ENCODE measurements around the gene SOBP. TPM values are rescaled to one million over a fixed set of nuclear protein-coding genes. Genes with fewer than 3 reads are reported as not detected.

SOBP gene
- total RNA-seq, 2 donors from 2014 or later = 10.3 to 11.1 TPM

- H3K9me3 ChIP-seq = no peaks in the 10 kb centered on the region
- DNase-seq (ENCODE audit: low spot score) (no peak), ATAC-seq (ENCODE audit: insufficient number of reproducible peaks, low FRiP score, low read depth) (no peak)
- TF ChIP-seq, protein P1, sequence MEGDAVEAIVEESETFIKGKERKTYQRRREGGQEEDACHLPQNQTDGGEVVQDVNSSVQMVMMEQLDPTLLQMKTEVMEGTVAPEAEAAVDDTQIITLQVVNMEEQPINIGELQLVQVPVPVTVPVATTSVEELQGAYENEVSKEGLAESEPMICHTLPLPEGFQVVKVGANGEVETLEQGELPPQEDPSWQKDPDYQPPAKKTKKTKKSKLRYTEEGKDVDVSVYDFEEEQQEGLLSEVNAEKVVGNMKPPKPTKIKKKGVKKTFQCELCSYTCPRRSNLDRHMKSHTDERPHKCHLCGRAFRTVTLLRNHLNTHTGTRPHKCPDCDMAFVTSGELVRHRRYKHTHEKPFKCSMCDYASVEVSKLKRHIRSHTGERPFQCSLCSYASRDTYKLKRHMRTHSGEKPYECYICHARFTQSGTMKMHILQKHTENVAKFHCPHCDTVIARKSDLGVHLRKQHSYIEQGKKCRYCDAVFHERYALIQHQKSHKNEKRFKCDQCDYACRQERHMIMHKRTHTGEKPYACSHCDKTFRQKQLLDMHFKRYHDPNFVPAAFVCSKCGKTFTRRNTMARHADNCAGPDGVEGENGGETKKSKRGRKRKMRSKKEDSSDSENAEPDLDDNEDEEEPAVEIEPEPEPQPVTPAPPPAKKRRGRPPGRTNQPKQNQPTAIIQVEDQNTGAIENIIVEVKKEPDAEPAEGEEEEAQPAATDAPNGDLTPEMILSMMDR (IDR thresholded peaks at IDR 0.05) = no peak
- H3K36me3 ChIP-seq = no peaks in the 10 kb centered on the region
- no peak overlapping the region for H3K27ac ChIP-seq
- no peaks in the 10 kb centered on the region for H3K27me3 ChIP-seq (replicated peaks; ENCODE audit: insufficient read depth)
- H3K4me1 ChIP-seq (ENCODE audit: control insufficient read depth in 1 of 2, low read depth in 2 of 2) = peaks cover 4 to 26% of the 10 kb centered on the region in 2 donors
- H3K4me3 ChIP-seq = no peak overlapping the region
Measured at GRCh38 chr6:107533415-107534059, 43.6 kb downstream of the SOBP start.

GRCh38 chr6:107534571-107535141 is 44.7 kb downstream of the SOBP start:
- no peak for DNase-seq (ENCODE audit: low spot score)
- no peaks in the 10 kb centered on the region for H3K27me3 ChIP-seq (replicated peaks; ENCODE audit: insufficient read depth)
- peaks cover 4 to 16% of the 10 kb centered on the region in 2 donors for H3K4me1 ChIP-seq (ENCODE audit: control insufficient read depth in 1 of 2, low read depth in 2 of 2)
- H3K27ac ChIP-seq = no peak overlapping the region
- no peaks in the 10 kb centered on the region for H3K9me3 ChIP-seq
- TF ChIP-seq, protein P1 (IDR thresholded peaks at IDR 0.05) = no peak
- no peak for ATAC-seq (ENCODE audit: insufficient number of reproducible peaks, low FRiP score, low read depth)
- no peaks in the 10 kb centered on the region for H3K36me3 ChIP-seq
- H3K4me3 ChIP-seq = peak overlapping the region; percentile 17

DNA sequence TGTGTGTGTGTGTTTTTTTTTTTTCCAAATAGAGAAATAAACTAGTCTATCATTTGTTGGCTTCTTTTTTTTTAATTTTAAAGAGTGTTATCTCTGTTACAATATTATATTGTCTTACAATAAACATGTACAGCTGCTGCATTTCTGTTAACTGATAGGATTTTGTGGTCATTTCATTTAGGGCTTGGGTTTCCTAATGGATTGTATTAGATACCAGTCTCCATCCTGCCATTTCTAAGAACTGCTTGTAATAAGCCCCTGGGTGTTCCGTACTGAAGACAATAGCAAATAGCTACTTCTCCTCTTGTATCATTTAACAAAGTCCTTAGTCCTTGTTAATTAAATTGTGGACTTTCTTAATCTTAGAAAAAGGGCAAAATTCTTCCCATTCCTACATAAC is 45.7 kb downstream of the SOBP start:
- no peaks in the 10 kb centered on the region for H3K27me3 ChIP-seq (replicated peaks; ENCODE audit: insufficient read depth)
- ATAC-seq (ENCODE audit: insufficient number of reproducible peaks, low FRiP score, low read depth) = no peak
- no peaks in the 10 kb centered on the region for H3K36me3 ChIP-seq
- no peaks in the 10 kb centered on the region for H3K9me3 ChIP-seq
- DNase-seq (ENCODE audit: low spot score) = no peak
- H3K4me1 ChIP-seq (ENCODE audit: control insufficient read depth in 1 of 2, low read depth in 2 of 2) = peaks cover 4 to 22% of the 10 kb centered on the region in 2 donors
- TF ChIP-seq, protein P1 (IDR thresholded peaks at IDR 0.05) = no peak
- no peak overlapping the region for H3K27ac ChIP-seq
- no peak overlapping the region for H3K4me3 ChIP-seq

GRCh38 chr6:107536180-107536961 is 46.5 kb downstream of the SOBP start:
- H3K36me3 ChIP-seq = no peaks in the 10 kb centered on the region
- no peaks in the 10 kb centered on the region for H3K9me3 ChIP-seq
- H3K4me3 ChIP-seq = no peak overlapping the region
- ATAC-seq (ENCODE audit: insufficient number of reproducible peaks, low FRiP score, low read depth) = no peak
- DNase-seq (ENCODE audit: low spot score) = no peak
- H3K27ac ChIP-seq = no peak overlapping the region
- H3K27me3 ChIP-seq (replicated peaks; ENCODE audit: insufficient read depth) = no peaks in the 10 kb centered on the region
- TF ChIP-seq, protein P1 (IDR thresholded peaks at IDR 0.05) = no peak
- H3K4me1 ChIP-seq (ENCODE audit: control insufficient read depth in 1 of 2, low read depth in 2 of 2) = peaks cover 4 to 27% of the 10 kb centered on the region in 2 donors

- no peak overlapping the region for H3K27ac ChIP-seq
- no peak for DNase-seq (ENCODE audit: low spot score)
- no peaks in the 10 kb centered on the region for H3K27me3 ChIP-seq (replicated peaks; ENCODE audit: insufficient read depth)
- ATAC-seq (ENCODE audit: insufficient number of reproducible peaks, low FRiP score, low read depth) = no peak
- TF ChIP-seq, protein P1 (IDR thresholded peaks at IDR 0.05) = no peak
- H3K9me3 ChIP-seq = no peaks in the 10 kb centered on the region
- no peak overlapping the region for H3K4me3 ChIP-seq
- peaks cover 4 to 27% of the 10 kb centered on the region in 2 donors for H3K4me1 ChIP-seq (ENCODE audit: control insufficient read depth in 1 of 2, low read depth in 2 of 2)
- no peaks in the 10 kb centered on the region for H3K36me3 ChIP-seq
Measured at GRCh38 chr6:107537559-107537958, 47.6 kb downstream of the SOBP start.
